ENCODE results near the gene TMEM232.

TMEM232 gene

GRCh38 chr5:110401881-110402280, 324.6 kb downstream of the TMEM232 start:
- no peak for DNase-seq (ENCODE audit: low read depth)

DNA sequence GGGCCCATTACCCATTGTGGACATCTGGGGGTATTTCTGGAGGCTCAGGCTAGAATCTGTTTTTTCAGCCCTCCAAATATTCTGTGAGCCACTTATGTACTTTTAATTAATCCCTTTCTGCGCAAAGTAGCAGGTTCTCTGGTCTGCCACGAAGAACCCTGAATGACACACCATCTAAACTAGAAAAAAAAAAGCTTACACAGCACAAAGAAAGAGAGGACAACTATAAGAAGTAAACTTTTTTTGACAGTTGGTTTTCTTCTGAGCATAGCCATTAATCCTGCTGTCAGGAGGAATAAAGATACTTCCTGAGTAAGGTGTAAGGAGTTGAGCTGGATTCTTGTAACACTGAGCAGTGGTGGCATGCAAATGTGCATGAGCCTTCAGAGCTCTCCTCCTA, 327.5 kb downstream of the TMEM232 start:
- DNase-seq (ENCODE audit: low read depth) = no peak

DNA sequence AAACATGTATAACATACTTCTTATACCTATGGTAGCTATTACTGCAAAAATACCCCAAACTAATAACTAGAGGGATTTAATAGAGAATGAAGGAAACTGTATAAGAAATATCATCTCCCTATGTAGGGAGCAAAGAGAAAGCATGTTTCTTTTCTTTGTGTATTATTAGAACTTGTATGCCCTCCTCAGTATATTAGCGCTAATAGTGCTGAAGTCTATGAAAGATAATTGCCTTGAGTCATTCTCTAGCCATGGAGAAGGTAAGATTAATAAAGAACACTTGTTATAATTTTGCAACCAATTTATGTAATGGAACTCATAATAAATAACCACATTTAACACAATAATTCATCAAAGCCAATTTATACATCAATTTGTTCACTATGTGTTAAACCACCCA, 329.2 kb downstream of the TMEM232 start:
- no peak for DNase-seq (ENCODE audit: low read depth)

- DNase-seq (ENCODE audit: low read depth) = no peak
Measured at GRCh38 chr5:110386782-110387181, 339.7 kb downstream of the TMEM232 start.

- no peak for DNase-seq (ENCODE audit: low read depth)
Measured at GRCh38 chr5:110383231-110383630, 343.2 kb downstream of the TMEM232 start.

DNA sequence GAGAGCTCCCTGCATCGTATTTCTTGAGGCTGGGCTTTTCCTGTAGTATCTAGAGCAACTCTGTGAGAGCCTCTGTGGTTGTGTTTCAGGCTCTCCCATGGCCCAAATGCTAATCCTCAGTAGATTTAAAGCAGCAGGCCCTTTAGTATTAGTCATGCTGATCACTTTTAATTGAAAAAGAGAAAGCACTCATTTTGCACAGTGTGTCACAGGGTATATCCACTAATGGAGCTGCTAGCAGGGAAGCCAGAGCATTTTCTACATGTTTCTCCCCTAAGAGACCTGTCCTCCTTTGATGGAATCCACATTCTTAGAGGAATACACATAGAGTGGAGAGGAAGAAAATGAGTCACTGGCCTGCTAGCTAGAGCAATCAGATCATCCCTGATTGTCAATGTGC, 348.5 kb downstream of the TMEM232 start:
- DNase-seq (ENCODE audit: low read depth) = no peak

DNA sequence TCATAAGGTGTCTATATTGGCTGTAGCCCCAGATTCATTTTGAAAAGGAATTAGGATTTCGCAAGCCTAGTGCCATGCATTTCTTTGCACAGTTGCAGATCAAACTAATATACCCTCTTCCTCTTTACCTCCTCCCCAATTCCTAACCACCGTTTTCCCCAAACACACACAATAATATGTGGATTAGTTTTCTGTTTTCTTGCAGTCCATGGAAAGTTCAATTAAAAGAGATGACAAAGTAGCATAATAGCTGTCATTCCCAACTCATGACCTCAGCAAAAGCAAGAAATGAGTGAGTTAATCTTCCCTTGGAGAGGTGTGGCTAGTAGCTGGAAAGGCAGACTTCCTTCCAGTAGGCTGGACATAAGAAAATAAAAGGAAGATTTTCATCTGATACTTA, 349.1 kb downstream of the TMEM232 start:
- no peak for DNase-seq (ENCODE audit: low read depth)

DNA sequence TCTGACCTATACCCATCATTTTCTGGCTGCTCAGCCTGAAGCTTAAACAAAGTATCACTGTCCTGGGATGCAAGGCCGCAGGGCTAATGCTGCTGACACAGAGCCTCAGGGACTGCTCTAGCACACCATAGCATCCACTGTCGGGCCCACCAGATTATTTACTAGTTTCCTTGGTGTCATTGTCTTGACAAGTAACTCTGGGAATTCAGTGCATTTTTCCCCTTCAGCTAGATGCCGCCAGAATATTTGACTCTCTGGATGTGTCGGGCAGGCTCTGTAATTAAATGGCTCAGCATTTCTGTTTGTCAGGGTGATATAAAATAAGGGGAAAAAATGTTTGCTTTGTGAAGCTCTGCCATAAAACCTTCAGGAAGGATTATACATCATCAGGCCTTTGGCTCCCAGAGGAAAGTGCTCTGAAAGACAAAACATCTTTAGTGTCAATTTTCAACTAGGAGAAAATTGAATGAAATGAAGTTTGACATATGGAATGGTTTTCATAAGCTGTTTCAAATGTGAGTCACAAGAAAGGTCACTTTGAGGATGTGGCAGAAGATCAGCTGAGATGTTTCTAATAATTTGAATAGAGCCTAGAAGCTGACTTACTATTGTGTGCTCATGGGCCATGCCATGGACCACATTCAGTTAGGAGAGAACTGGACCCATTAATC, 350.1 kb downstream of the TMEM232 start:
- DNase-seq (ENCODE audit: low read depth) = no peak

GRCh38 chr5:110371725-110372041, 354.8 kb downstream of the TMEM232 start:
- DNase-seq (ENCODE audit: low read depth) = no peak

GRCh38 chr5:110371011-110371724, 355.3 kb downstream of the TMEM232 start:
- no peak for DNase-seq (ENCODE audit: low read depth)
